Non-pigmented ciliary epithelial cell (primary cell): ENCODE measurements around the gene IL32.
"Not testable (repeated sequence)": the region's sequence is repeated elsewhere in the genome, so short reads cannot be mapped to it uniquely, and the experiment has no call there.

Source experiments
- DNase-seq: peaks from one replicate; pipeline ENCODE4 v3.0.0-alpha.2; 2010; ENCODE audit warnings: low read depth

The IL32 gene

DNA sequence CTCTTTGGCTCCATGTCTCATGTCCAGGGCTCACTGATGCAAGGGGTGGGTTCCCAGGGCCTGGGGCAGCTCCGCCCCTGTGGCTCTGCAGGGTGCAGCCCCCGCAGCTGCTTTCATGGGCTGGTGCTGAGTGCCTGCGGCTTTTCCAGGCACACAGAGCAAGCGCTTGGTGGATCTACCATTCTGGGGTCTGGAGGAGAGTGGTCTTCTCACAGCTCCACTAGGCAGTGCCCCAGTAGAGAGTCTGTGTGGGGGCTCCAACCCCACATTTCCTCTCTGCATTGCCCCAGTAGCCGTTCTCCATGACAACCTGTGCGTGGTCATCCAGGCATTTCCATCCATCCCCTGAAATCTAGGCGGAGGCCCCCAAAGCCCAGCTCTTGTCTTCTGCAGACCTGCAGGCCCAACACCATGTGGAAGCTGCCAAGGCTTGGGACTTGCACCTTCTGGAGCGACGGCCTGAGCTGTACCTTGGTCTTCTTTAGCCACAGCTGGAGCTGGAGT lies 5.2 kb downstream of the IL32 start:
- no peak for DNase-seq

DNA sequence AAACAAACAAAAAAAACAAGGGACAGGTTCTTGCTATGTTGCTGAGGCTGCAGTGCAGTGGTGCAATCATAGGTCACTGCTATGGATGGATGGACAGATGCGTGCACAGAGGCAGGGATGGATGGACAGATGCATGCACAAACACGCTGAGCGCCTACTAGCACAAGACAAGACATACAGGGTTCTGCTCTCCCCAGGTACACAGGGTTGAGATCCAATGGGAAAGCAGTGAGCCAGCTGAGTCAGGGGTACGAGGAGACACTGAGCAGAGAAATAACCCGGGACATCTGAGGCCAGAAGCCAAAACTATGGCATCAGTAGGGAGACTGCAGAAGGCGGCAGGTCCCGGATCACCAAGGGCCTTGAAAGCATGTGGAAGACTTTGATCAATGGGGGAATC lies 6.2 kb downstream of the IL32 start:
- DNase-seq: no peak

DNA sequence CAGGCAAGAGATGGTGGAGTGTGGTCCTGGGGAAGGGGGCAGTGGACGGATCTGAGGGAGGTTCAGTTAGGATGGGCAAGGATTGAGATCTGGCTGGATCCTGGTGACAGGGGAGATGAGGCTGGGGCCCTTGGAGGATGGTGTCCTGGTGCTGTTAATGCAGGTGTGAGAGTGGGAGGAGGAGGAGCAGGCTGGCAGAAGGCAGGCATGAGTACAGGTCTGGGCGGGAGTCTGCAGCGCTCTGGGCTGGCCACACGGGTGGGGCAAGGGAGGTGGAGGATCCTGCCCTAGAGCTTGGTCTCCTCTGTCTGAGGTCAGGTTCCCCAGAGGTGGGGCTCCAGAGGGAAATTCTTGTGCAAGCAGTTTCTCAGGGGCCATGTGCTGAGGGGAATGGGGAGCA lies 6.7 kb downstream of the IL32 start:
- DNase-seq: not testable (repeated sequence)

- not testable (repeated sequence) for DNase-seq
These were observed 7.3 kb downstream of the IL32 start for GRCh38 chr16:3072576-3073263.

DNA sequence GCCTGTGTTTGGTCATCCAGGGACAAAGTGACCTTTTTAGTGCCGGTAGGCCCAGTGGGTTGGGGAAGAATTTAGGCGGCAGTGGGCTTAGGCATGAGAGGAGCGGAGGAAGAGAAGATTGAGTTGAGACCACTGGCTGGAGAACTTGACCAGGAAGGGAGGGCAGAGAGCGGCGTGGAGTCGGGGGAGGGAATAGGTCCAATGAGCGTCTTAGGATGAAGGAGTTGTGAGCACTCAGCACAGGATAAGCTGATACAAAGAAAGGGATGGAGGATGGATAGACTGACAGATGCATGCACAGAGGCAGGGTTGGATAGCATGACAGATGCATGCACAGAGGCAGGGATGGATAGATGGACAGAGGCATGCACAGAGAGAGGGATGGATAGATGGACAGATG lies 8.0 kb downstream of the IL32 start:
- no peak for DNase-seq

DNA sequence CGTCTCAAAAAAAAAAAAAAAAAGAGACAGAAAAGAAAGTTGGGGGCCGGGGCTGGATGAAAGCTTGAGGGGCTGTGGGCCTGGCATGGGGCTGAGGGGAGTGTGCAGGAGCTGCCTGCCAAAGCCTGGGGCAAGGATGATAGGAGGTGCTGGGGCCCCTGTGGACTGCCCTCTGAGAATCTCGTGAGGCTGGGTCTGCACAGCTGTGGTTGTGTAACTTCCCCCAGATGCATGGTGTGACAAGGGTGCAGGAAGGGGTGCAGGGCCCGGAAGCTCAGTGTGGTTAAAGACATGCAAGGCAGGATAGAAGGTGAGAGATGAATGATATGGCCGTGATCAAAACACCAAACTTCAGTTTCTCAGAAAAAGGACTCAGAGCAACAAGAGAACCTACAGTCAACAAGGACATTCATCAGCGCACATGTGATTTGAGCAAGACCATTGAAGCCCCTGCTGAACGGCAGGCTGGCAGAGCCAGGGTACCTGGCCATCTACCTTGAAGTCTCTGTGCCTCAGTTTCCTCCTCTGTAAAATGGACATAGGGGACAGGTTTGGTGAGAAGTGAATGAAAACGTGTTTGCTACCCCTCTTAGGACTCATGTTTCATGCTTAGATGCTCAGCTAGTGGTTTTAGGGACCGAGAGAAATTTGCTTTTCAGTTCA lies 9.6 kb downstream of the IL32 start:
- DNase-seq: no peak

GRCh38 chr16:3075523-3075915 lies 10.1 kb downstream of the IL32 start:
- no peak for DNase-seq

- not testable (repeated sequence) for DNase-seq
These were observed 10.5 kb downstream of the IL32 start for GRCh38 chr16:3075946-3076345.

DNA sequence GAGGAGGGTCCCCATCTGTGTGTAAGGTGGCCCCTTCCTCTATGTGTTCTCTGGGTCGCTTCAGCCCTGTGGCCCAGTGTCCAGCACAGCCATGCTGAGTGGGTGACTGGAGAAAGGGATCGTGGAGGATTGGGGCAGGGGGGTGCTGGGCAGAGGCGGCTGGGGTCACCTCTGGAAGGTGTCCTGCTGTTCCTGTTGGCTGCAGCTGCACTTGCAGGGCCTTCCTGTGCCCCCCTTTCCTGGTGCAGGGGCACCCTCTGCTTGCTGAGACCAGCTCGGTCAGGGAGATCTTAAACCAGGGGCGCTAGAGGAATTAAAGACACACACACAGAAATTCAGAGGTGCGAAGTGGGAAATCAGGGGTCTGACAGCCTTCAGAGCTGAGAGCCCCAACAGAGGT lies 11.1 kb downstream of the IL32 start:
- DNase-seq: no peak

- DNase-seq: no peak
These were observed 14.6 kb downstream of the IL32 start for GRCh38 chr16:3080024-3080423.

- not testable (repeated sequence) for DNase-seq
These were observed 16.5 kb downstream of the IL32 start for GRCh38 chr16:3081957-3082356.

DNA sequence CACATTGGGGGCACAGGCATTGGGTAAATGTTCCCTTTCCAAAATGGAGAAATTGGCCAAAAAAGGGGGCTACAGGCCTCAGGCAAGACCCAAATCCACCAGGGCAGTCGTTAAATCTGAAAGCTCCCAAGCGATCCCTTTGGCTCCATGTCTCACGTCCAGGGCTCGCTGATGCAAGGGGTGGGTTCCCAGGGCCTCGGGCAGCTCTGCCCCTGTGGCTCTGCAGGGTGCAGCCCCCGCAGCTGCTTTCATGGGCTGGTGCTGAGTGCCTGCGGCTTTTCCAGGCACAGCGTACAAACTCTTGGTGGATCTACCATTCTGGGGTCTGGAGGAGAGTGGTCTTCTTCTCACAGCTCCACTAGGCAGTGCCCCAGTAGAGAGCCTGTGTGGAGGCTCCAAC lies 18.0 kb downstream of the IL32 start:
- not testable (repeated sequence) for DNase-seq

GRCh38 chr16:3084491-3084890 lies 19.1 kb downstream of the IL32 start:
- no peak for DNase-seq

DNA sequence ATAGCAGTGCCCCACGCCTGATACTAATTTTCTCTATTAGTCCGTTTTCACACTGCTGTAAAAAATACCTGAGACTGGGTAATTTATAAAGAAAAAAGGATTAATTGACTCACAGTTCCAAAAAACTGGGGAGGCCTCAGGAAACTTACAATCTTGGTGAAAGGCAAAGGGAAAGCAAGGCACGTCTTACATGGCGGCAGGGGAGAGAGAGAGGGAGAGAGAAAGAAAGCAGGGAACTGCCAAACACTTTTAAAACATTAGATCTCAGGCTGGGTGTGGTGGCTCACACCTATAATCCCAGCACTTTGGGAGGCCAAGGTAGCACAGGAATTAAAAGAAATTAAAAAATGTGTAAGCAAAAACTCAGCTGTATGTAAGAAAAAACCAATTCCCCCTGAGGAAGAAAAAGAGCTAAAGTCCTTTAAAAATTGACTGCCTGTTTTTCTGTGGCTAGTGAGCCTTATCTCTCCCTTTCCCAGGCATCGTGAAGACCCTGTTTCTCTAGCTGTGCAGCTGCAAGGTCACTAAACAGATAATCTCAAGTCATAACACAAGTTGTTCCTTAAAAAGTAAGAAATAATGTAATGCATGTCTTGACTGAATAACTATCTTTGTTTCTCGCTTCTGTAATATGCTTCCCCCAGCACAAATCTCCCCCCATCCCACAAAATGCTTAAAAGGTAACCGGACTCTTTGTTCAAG lies 19.7 kb downstream of the IL32 start:
- no peak for DNase-seq

DNA sequence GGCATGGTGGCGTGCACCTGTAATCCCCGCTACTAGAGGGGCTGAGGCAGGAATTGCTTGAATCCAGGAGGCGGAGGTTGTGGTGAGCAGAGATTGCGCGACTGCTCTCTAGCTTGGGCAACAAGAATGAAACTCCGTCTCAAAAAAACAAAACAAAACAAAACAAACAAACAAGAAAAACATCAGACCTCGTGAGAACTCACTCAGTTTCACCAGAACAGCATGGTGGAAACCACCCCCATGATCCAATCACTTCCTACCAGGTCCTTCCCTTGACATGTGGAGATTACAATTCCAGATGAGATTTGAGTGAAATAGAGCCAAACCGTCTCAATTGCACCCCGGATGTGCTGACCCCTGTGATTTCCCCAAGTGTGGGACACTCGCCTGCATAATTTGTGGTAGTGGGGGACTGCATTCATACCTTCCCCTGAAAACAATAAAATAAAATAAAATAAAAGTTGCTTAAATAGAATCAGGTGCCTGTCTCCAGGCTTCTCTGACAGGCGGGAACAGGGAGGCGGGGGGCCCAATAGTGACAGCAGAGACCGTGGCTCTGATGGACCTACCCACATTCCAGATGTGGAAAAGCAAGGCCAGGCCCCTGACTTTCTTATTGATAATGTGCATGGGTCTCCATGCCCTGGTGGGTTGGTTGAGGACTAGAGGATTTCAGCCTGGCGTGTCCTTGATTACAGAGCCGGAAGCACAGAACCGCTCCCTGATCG lies 20.6 kb downstream of the IL32 start:
- no peak for DNase-seq

DNA sequence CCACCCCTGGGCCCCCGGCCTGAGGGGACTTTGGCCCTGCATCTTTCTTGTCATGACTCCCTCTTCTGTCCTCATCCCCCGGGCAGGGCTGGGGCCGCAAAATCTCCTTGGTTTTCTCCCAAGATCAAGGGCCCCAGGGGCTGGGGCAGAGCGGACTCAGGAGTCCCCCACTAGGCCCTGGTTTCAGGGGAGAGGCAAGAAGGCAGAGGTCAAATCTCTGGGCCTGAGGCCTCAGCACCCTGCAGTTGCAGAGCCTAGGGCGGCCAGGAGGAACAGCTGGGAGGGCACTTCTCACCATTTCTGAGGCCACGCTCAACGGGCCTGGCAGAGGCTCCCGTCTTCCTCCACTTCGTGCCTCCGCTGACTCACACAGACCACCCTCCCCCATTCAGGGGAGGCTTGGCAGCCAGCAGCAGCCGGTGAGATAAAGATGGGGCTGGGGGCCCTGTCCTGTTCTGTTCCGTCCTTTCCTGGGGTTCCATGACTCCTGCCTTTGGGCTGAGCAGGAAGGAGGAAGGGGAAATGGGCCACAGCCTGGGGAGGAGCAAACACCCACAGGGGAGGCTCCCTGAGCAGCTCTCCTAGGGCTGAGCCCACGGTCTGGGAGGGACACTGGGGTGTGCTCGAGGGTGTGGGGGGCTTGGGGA lies 21.3 kb downstream of the IL32 start:
- no peak for DNase-seq

- DNase-seq: no peak
These were observed 22.1 kb downstream of the IL32 start for GRCh38 chr16:3087243-3088235.

DNA sequence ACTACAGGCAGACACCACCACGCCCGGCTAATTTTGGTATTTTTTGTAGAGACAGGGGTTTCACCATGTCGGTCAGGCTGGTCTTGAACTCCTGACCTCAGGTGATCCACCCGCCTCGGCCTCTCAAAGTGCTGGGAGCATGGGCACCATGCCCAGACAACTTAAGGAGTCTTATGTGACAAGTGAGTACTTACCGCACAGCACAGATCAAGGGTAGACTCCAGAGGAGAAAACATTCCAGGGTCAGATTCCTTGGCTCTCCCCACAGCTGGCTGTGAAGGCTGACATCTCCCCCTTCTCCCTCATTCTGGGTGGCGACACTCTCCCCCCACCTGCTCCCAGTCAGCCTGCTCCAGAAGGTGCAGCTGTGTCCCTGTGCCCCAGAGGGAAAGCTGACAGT lies 23.0 kb downstream of the IL32 start:
- DNase-seq: no peak

DNA sequence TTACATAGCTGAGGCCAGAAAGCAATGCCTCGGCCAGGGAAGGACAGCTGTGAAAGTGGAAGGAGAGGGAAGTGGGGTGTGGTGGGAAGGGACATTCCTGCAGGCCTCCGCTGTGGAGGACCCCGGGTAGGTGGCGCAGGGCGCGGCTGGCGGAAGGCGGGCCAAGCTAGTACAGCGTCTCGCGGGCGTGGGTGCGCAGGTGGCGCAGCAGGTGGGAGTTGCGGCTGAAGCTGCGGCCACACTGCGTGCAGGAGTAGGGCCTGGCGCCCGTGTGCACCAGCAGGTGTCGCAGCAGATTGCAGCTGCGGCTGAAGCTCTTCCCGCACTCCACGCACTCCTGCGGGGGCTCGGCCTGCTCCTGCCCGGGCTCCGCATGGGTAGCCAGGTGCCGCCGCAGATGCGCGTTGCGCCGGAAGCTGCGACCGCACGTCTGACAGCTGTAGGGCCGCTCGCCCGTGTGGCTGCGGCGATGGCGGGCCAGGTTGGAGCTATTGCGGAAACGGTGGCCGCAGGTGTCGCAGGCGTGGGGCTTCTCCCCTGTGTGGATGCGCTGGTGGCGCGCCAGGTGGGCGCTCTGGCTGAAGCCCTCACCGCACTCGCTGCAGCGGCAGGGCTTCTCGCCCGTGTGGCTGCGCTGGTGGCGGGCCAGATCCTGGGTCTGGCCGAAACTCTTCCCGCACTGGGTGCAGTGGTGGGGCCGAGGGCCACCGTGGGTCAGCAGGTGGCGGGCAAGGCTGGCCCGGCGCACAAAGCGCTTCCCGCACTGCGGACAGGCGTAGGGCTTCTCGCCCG lies 23.7 kb downstream of the IL32 start:
- no peak for DNase-seq
